ENCODE data around the gene CCND1.

- TF ChIP-seq CTCF (IDR thresholded peaks at IDR 0.05) = no peak
- TF ChIP-seq POLR2A (IDR thresholded peaks at IDR 0.05) = no peak
Observed at GRCh38 chr11:69671734-69672465, 30.9 kb downstream of the CCND1 start.

Data from heart left ventricle (tissue), 13 donors.